Transverse colon (tissue), 3 donors: Measurements from ENCODE around the gene PVRIG.
"Not testable (repeated sequence)": the region's sequence is repeated elsewhere in the genome, so short reads cannot be mapped to it uniquely, and the experiment has no call there.

Experiments
- POLR2A ChIP-seq: fragments of 450-650 bp; IDR thresholded peaks from one replicate; pipeline ENCODE4 v1.6.1; 2016; ENCODE audit warnings: antibody characterized with exemption, mild to moderate bottlenecking, moderate library complexity
- TF ChIP-seq, protein P1 (sequence below), 5 experiments: fragments of 200-600 bp in 3 of 5; fragments of 450-650 bp in 2 of 5; sonication (generic) in 3 of 5; IDR thresholded peaks; 1 replicate in 2 of 5; 2 replicates in 3 of 5; pipeline ENCODE4 v1.5.1; 2016 to 2017; ENCODE audit warnings: antibody characterized with exemption in 5 of 5, inconsistent platforms in 3 of 5, mild to moderate bottlenecking in 2 of 5, moderate library complexity in 1 of 5

DNA sequence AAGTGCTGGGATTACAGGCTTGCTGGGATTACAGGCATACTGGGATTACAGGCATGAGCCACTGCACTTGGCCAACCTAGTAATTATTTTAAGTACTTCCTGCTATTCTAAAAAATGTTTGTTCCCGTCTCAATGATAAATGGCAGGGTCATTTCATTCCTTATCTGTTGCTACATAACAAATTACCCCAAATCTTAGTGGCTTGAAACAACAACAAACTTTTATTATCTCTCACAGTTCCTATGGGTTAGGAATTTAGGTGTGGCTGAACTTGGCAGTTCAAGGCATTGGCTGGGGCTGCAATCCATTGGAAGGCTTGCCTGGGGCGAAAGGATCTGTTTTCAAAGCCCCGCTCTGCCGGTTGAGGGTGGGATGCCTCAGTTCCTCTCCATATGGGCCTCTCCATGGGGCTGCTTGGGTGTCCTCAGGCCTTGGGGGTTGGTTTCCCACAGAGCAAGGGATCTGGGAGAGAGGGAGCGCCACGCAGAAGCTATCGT is 45.0 kb downstream of the PVRIG start:
- TF ChIP-seq, protein P1, sequence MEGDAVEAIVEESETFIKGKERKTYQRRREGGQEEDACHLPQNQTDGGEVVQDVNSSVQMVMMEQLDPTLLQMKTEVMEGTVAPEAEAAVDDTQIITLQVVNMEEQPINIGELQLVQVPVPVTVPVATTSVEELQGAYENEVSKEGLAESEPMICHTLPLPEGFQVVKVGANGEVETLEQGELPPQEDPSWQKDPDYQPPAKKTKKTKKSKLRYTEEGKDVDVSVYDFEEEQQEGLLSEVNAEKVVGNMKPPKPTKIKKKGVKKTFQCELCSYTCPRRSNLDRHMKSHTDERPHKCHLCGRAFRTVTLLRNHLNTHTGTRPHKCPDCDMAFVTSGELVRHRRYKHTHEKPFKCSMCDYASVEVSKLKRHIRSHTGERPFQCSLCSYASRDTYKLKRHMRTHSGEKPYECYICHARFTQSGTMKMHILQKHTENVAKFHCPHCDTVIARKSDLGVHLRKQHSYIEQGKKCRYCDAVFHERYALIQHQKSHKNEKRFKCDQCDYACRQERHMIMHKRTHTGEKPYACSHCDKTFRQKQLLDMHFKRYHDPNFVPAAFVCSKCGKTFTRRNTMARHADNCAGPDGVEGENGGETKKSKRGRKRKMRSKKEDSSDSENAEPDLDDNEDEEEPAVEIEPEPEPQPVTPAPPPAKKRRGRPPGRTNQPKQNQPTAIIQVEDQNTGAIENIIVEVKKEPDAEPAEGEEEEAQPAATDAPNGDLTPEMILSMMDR (IDR thresholded peaks at IDR 0.05): not testable (repeated sequence)
- not testable (repeated sequence) for TF ChIP-seq POLR2A
